ENCODE data around the gene IL1RAPL2. TPM values are rescaled to one million over a fixed set of nuclear protein-coding genes. Genes with fewer than 3 reads are reported as not detected.
"Not testable (repeated sequence)": the region's sequence is repeated elsewhere in the genome, so short reads cannot be mapped to it uniquely, and the experiment has no call there.

The IL1RAPL2 gene
- total RNA-seq, 1 donor from 2014 or later = not detected

- peak; percentile 78 for TF ChIP-seq CTCF (IDR thresholded peaks at IDR 0.05)
- Mint-ChIP-seq H3K27me3 (ENCODE audit: low read depth) (peaks cover 3% of the 10 kb centered on the region), H3K36me3 (ENCODE audit: low read depth) (no peaks in the 10 kb centered on the region), H3K9me3 (ENCODE audit: low read depth) (no peaks in the 10 kb centered on the region), H3K4me3 (ENCODE audit: unreplicated experiment) (no peak overlapping the region), H3K27ac (ENCODE audit: unreplicated experiment) (no peak overlapping the region), H3K4me1 (ENCODE audit: low read depth) (no peaks in the 10 kb centered on the region)
- no peak for DNase-seq (ENCODE audit: low spot score)
These were observed 347.3 kb downstream of the IL1RAPL2 start for GRCh38 chrX:104913348-104913747.

GRCh38 chrX:104914686-104915085 is 348.7 kb downstream of the IL1RAPL2 start:
- not testable (repeated sequence) for DNase-seq (ENCODE audit: low spot score); H3K4me1 Mint-ChIP-seq (ENCODE audit: low read depth); H3K4me3 Mint-ChIP-seq (ENCODE audit: unreplicated experiment); H3K36me3 Mint-ChIP-seq (ENCODE audit: low read depth); H3K27me3 Mint-ChIP-seq (ENCODE audit: low read depth); H3K9me3 Mint-ChIP-seq (ENCODE audit: low read depth); H3K27ac Mint-ChIP-seq (ENCODE audit: unreplicated experiment)

GRCh38 chrX:104918122-104918521 is 352.1 kb downstream of the IL1RAPL2 start:
- TF ChIP-seq CTCF (IDR thresholded peaks at IDR 0.05) = no peak
- H3K36me3 Mint-ChIP-seq (ENCODE audit: low read depth) = no peaks in the 10 kb centered on the region
- DNase-seq (ENCODE audit: low spot score) = no peak
- peaks cover 3% of the 10 kb centered on the region for H3K27me3 Mint-ChIP-seq (ENCODE audit: low read depth)
- H3K27ac Mint-ChIP-seq (ENCODE audit: unreplicated experiment) = no peak overlapping the region
- H3K4me1 Mint-ChIP-seq (ENCODE audit: low read depth) = peaks cover 2% of the 10 kb centered on the region
- H3K9me3 Mint-ChIP-seq (ENCODE audit: low read depth) = no peaks in the 10 kb centered on the region
- no peak overlapping the region for H3K4me3 Mint-ChIP-seq (ENCODE audit: unreplicated experiment)

- peaks cover 2% of the 10 kb centered on the region for H3K4me1 Mint-ChIP-seq (ENCODE audit: low read depth)
- TF ChIP-seq CTCF (IDR thresholded peaks at IDR 0.05) = no peak
- no peaks in the 10 kb centered on the region for H3K36me3 Mint-ChIP-seq (ENCODE audit: low read depth)
- peaks cover 16% of the 10 kb centered on the region for H3K27me3 Mint-ChIP-seq (ENCODE audit: low read depth)
- H3K27ac Mint-ChIP-seq (ENCODE audit: unreplicated experiment) = no peak overlapping the region
- H3K4me3 Mint-ChIP-seq (ENCODE audit: unreplicated experiment) = no peak overlapping the region
- no peaks in the 10 kb centered on the region for H3K9me3 Mint-ChIP-seq (ENCODE audit: low read depth)
- DNase-seq (ENCODE audit: low spot score) = peak; percentile 67
These were observed 355.7 kb downstream of the IL1RAPL2 start for GRCh38 chrX:104921584-104922205.

- H3K4me3 Mint-ChIP-seq (ENCODE audit: unreplicated experiment) = no peak overlapping the region
- H3K27ac Mint-ChIP-seq (ENCODE audit: unreplicated experiment) = no peak overlapping the region
- DNase-seq (ENCODE audit: low spot score) = no peak
- H3K9me3 Mint-ChIP-seq (ENCODE audit: low read depth) = no peaks in the 10 kb centered on the region
- peaks cover 2% of the 10 kb centered on the region for H3K4me1 Mint-ChIP-seq (ENCODE audit: low read depth)
- H3K36me3 Mint-ChIP-seq (ENCODE audit: low read depth) = no peaks in the 10 kb centered on the region
- TF ChIP-seq CTCF (IDR thresholded peaks at IDR 0.05) = peak; percentile 93
- peaks cover 16% of the 10 kb centered on the region for H3K27me3 Mint-ChIP-seq (ENCODE audit: low read depth)
These were observed 356.2 kb downstream of the IL1RAPL2 start for GRCh38 chrX:104922206-104922621.

GRCh38 chrX:104929324-104929723 is 363.3 kb downstream of the IL1RAPL2 start:
- H3K27ac Mint-ChIP-seq (ENCODE audit: unreplicated experiment) = no peak overlapping the region
- no peaks in the 10 kb centered on the region for H3K9me3 Mint-ChIP-seq (ENCODE audit: low read depth)
- no peak for TF ChIP-seq CTCF (IDR thresholded peaks at IDR 0.05)

More at GRCh38 chrX:104929324-104929723, 363.3 kb downstream of the IL1RAPL2 start:
- no peak for DNase-seq (ENCODE audit: low spot score)
- Mint-ChIP-seq H3K4me3 (ENCODE audit: unreplicated experiment) (no peak overlapping the region), H3K27me3 (ENCODE audit: low read depth) (peaks cover 11% of the 10 kb centered on the region), H3K36me3 (ENCODE audit: low read depth) (no peaks in the 10 kb centered on the region), H3K4me1 (ENCODE audit: low read depth) (no peaks in the 10 kb centered on the region)
